Measurements from ENCODE around the gene FAAH. TPM values are rescaled to one million over a fixed set of nuclear protein-coding genes. Genes with fewer than 3 reads are reported as not detected.

Gene FAAH
- total RNA-seq, 1 experiment from 2014 or later = 25.9 TPM

- in situ Hi-C loops (cut with HindIII; ENCODE audit: low pct_unique_long_range_greater_than_20kb, low sequenced_read_pairs) (no loop called here), intact Hi-C loops (cut with micrococcal nuclease; ENCODE audit: unreplicated experiment) (no loop called here)
- POLR2A ChIA-PET = no interaction called here
- no peaks in the 10 kb centered on the region for H3K4me1 ChIP-seq (ENCODE audit: control insufficient read depth, insufficient read depth, low read length)
- CTCF ChIA-PET = interaction anchor here (1.2 kb wide), 1 partner anchor 12 kb away, joined by 4 read pairs; no protein-coding TSS in a partner anchor
- H3K27ac ChIP-seq (ENCODE audit: low read length) = no peak overlapping the region
- no peak for TF ChIP-seq CTCF (IDR thresholded peaks at IDR 0.05)
- no peak for TF ChIP-seq POLR2AphosphoS5 (IDR thresholded peaks at IDR 0.05; ENCODE audit: low read depth, low read length)
- no peak for TF ChIP-seq TCF7L2 (IDR thresholded peaks at IDR 0.05; ENCODE audit: low read depth, low read length)
- no peaks in the 10 kb centered on the region for H3K36me3 ChIP-seq (ENCODE audit: control insufficient read depth, insufficient read depth, low read length)
- H3K27me3 ChIP-seq (ENCODE audit: control insufficient read depth, insufficient read depth, low read length) = peaks cover 1% of the 10 kb centered on the region; the same call in 1 of the 2 replicates
- DNase-seq (ENCODE audit: low read depth, low spot score) (no peak), ATAC-seq (no peak)
- no peaks in the 10 kb centered on the region for H3K9me3 ChIP-seq (ENCODE audit: control insufficient read depth, insufficient read depth, low read depth, low read length)
- BruUV-seq (replicated peaks) = no TSS peak
- no peak overlapping the region for H3K4me3 ChIP-seq (ENCODE audit: low read depth in 2 of 2, low read length in 2 of 2)
Measured at GRCh38 chr1:46458846-46459245, 64.7 kb downstream of the FAAH start.

GRCh38 chr1:46459315-46459714, 65.2 kb downstream of the FAAH start:
- ChIA-PET POLR2A (interaction anchor here (0.5 kb wide), 1 partner anchor 61 kb away, joined by 6 read pairs; no protein-coding TSS in a partner anchor), CTCF (interaction anchor here (1.2 kb wide), 1 partner anchor 13 kb away, joined by 4 read pairs; no protein-coding TSS in a partner anchor)
- Histone ChIP-seq H3K9me3 (ENCODE audit: control insufficient read depth, insufficient read depth, low read depth, low read length) (no peaks in the 10 kb centered on the region), H3K36me3 (ENCODE audit: control insufficient read depth, insufficient read depth, low read length) (no peaks in the 10 kb centered on the region), H3K4me3 (ENCODE audit: low read depth in 2 of 2, low read length in 2 of 2) (no peak overlapping the region), H3K27me3 (ENCODE audit: control insufficient read depth, insufficient read depth, low read length) (peaks cover 2% of the 10 kb centered on the region; the same call in 1 of the 2 replicates), H3K27ac (ENCODE audit: low read length) (no peak overlapping the region), H3K4me1 (ENCODE audit: control insufficient read depth, insufficient read depth, low read length) (no peaks in the 10 kb centered on the region)
- BruUV-seq (replicated peaks) = no TSS peak
- no peak for DNase-seq (ENCODE audit: low read depth, low spot score)
- no peak for ATAC-seq
- in situ Hi-C loops (cut with HindIII; ENCODE audit: low pct_unique_long_range_greater_than_20kb, low sequenced_read_pairs) (no loop called here), intact Hi-C loops (cut with micrococcal nuclease; ENCODE audit: unreplicated experiment) (no loop called here)
- TF ChIP-seq POLR2AphosphoS5 (IDR thresholded peaks at IDR 0.05; ENCODE audit: low read depth, low read length) = no peak
- no peak for TF ChIP-seq REST (IDR thresholded peaks at IDR 0.05; ENCODE audit: insufficient read depth in 1 of 2, low read depth in 2 of 2, low read length in 1 of 2)
- no peak for TF ChIP-seq SIN3A (IDR thresholded peaks at IDR 0.05; ENCODE audit: borderline replicate concordance, insufficient read depth, low read depth, low read length)
- TF ChIP-seq TCF7L2 (IDR thresholded peaks at IDR 0.05; ENCODE audit: low read depth, low read length) = no peak
- TF ChIP-seq CTCF (IDR thresholded peaks at IDR 0.05) = no peak

Measured in Panc1 (cell line).